Testis (tissue), 2 donors: ENCODE results near the gene QSOX1.

ENCODE experiments used
- POLR2A ChIP-seq: fragments of 450-650 bp; IDR thresholded peaks from one replicate; pipeline ENCODE4 v1.6.1; 2017; ENCODE audit warnings: antibody characterized with exemption, mild to moderate bottlenecking, moderate library complexity
- TF ChIP-seq, protein P1 (sequence below), 3 experiments: fragments of 450-650 bp in 2 of 3; fragments of 200-600 bp in 1 of 3; sonication (generic) in 1 of 3; IDR thresholded peaks; one replicate each; pipeline ENCODE4 v1.5.1; 2016 to 2019; ENCODE audit warnings: antibody characterized with exemption in 3 of 3, mild to moderate bottlenecking in 2 of 3, moderate library complexity in 1 of 3

DNA sequence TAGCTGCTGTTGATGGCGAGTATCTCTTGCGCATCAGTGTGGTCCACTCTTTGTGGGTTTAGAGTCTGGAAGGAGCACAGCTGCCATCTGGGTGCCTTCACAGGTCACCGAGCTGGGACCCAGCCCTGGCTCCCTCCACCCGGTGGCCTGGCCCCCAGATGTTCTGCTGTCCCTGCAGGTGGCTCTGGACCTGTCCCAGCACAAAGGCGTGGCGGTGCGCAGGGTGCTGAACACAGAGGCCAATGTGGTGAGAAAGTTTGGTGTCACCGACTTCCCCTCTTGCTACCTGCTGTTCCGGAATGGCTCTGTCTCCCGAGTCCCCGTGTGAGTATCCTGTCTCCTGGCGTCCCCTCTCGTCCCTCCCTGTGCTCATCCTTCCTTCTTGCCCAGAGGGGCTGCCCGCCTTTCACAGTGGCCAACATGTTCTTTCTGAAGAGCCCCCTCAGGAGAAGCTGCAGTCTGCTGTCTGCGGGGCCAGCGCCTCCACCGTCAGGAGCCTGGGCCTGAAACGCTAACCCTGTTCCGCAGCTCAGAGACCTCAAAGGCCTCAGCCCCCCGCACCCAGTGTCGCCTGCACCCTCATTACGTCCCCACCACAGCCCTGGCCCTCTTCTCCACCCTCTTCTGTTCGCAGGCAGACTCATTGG is 27.4 kb downstream of the QSOX1 start:
- TF ChIP-seq, protein P1, sequence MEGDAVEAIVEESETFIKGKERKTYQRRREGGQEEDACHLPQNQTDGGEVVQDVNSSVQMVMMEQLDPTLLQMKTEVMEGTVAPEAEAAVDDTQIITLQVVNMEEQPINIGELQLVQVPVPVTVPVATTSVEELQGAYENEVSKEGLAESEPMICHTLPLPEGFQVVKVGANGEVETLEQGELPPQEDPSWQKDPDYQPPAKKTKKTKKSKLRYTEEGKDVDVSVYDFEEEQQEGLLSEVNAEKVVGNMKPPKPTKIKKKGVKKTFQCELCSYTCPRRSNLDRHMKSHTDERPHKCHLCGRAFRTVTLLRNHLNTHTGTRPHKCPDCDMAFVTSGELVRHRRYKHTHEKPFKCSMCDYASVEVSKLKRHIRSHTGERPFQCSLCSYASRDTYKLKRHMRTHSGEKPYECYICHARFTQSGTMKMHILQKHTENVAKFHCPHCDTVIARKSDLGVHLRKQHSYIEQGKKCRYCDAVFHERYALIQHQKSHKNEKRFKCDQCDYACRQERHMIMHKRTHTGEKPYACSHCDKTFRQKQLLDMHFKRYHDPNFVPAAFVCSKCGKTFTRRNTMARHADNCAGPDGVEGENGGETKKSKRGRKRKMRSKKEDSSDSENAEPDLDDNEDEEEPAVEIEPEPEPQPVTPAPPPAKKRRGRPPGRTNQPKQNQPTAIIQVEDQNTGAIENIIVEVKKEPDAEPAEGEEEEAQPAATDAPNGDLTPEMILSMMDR (IDR thresholded peaks at IDR 0.05): no peak
- no peak for TF ChIP-seq POLR2A
